Stromal cell of bone marrow (primary cell): ENCODE measurements around the gene VWA1.
"Not testable (repeated sequence)": the region's sequence is repeated elsewhere in the genome, so short reads cannot be mapped to it uniquely, and the experiment has no call there.

Experiments
- DNase-seq: peaks from one replicate; pipeline ENCODE4 v3.0.0-alpha.2; 2012; ENCODE audit warnings: low read depth

Gene VWA1

GRCh38 chr1:1435911-1436629, 580 bp downstream of the VWA1 start:
- DNase-seq = no peak

DNA sequence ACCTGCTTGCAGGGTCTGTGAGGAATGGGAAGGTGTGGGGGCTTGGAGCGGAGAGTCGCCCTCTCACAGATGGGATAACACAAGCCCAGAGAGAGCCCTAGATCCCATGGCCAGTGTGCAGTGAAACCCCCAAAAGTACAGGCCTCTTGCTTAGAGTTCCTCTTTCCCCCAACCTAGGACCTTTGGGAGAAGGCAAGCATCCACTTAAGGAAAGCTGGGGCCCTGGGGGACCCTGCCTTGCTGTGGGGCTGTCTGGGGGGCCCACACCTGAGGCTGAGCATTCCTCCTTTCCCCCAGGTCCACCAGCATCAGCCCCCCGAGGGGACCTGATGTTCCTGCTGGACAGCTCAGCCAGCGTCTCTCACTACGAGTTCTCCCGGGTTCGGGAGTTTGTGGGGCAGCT, 1.1 kb downstream of the VWA1 start:
- no peak for DNase-seq

DNA sequence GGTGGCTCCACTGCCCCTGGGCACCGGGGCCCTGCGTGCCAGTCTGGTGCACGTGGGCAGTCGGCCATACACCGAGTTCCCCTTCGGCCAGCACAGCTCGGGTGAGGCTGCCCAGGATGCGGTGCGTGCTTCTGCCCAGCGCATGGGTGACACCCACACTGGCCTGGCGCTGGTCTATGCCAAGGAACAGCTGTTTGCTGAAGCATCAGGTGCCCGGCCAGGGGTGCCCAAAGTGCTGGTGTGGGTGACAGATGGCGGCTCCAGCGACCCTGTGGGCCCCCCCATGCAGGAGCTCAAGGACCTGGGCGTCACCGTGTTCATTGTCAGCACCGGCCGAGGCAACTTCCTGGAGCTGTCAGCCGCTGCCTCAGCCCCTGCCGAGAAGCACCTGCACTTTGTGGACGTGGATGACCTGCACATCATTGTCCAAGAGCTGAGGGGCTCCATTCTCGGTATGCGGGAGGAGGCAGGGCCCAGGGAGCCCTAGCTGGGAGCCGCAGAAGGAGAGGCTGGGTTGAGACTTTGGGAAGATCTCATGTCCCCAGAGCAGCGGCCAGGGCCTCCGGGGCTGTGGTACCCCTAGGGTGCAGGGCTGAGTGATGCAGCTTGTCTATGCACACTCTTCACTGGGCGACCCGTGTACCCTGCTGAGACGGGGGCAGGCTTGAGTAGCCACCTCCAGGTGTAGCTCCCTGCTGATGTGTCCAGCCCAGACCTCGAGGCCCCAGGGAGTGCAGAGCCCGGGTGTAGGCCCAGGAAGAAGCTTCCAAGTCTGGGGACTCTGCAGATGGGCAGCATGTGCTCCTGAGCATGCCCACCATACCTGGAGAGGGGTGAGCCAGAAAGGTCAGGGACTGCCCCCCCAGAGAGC, 1.8 kb downstream of the VWA1 start:
- no peak for DNase-seq

- no peak for DNase-seq
Observed at GRCh38 chr1:1437904-1438376, 2.5 kb downstream of the VWA1 start.

DNA sequence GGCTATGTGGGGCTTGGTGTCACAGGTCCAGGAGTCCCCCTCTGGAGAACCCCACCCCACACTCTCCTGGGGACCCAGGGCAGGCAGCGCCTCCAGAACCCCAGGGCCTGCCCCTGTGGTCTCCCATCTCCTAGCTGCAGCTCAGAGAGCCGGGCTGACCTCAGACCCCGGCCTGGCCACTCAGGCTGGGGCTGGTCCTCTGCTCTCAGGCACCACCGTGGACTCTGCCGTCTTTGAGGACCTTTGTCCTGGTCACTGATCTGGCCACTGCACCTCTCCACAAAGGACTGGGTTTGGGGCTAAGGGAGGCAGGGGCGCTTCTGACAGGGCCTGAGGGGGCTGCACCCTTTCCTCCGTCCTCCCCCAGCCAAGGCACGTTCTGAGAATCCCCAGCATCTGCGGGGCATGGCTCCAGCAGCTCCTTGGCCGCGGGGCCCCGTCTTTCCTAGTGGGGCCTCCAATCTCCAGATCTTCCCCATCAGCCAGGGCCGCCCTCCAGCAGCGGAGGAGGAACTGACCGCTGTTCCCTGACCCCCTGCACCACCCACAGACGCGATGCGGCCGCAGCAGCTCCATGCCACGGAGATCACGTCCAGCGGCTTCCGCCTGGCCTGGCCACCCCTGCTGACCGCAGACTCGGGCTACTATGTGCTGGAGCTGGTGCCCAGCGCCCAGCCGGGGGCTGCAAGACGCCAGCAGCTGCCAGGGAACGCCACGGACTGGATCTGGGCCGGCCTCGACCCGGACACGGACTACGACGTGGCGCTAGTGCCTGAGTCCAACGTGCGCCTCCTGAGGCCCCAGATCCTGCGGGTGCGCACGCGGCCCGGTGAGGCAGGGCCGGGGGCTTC, 3.3 kb downstream of the VWA1 start:
- DNase-seq = no peak

DNA sequence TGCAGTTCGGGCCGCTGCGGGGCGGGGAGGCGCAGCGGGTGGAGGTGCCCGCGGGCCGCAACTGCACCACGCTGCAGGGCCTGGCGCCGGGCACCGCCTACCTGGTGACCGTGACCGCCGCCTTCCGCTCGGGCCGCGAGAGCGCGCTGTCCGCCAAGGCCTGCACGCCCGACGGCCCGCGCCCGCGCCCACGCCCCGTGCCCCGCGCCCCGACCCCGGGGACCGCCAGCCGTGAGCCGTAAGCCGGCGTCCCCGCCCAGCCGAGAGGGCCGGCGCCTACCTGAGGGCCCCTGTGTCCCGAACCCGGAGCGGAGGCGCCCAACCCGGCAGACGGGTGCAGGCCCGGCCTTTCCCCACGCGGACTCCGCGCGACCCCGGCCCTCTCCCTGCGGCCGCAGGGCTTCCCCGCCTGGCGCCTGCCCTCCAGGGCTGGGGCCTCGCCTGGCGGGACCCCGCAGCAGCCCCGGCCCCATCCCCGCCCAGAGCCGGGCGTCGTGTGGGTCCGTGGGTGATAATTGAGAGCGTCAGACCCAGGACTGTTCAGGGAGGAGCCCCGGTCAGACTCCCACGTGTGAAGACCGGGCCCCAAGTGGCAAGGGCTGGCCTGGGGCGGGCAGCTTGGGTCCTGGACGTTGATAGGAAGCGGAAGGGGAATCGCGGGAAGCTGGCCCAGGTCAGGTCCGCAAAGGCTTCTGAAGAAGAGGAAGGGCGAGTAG, 4.2 kb downstream of the VWA1 start:
- no peak for DNase-seq

- DNase-seq = no peak
Observed at GRCh38 chr1:1440262-1441001, 4.9 kb downstream of the VWA1 start.

- DNase-seq = no peak
Observed at GRCh38 chr1:1441002-1441888, 5.8 kb downstream of the VWA1 start.

GRCh38 chr1:1442069-1442770, 6.7 kb downstream of the VWA1 start:
- no peak for DNase-seq

- DNase-seq = not testable (repeated sequence)
Observed at GRCh38 chr1:1446631-1447030, 11.1 kb downstream of the VWA1 start.

DNA sequence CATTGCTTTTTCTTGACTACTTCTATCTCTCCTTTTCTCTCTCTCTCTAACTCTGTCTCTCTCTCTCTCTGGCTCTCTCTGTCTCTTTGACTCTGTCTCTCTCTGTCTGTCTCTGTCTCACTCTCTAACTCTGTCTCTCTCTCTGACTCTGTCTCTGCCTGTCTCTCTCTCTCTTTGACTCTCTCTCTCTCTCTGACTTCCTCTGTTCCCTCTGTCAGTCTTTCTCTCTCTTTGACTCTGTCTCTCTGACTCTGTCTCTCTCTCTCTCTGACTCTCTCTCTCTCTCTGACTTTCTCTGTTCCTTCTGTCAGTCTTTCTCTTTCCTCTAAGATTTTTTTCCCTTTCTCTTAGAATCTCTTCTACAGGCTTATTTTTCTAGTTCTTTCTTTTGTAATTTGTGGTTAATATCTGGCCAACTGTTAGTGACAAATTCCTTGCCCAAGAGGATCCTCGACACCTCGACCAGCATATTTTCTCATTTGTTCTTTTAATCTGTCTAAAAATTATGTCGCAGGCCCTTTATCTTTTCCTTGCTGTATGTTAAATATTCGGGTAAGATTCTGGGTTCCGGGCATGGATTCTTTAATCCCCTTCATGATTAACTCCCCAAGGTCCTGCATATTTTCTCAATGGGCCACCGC, 13.7 kb downstream of the VWA1 start, which contains the start of gene ATAD3C:
Gene ATAD3C, plus strand, starts transcription at position 591 of the 641 bp plus-strand sequence. CDS start 995 bp downstream, outside the sequence.
- DNase-seq = no peak

- DNase-seq = not testable (repeated sequence)
Observed at GRCh38 chr1:1450616-1451015, 15.1 kb downstream of the VWA1 start.

DNA sequence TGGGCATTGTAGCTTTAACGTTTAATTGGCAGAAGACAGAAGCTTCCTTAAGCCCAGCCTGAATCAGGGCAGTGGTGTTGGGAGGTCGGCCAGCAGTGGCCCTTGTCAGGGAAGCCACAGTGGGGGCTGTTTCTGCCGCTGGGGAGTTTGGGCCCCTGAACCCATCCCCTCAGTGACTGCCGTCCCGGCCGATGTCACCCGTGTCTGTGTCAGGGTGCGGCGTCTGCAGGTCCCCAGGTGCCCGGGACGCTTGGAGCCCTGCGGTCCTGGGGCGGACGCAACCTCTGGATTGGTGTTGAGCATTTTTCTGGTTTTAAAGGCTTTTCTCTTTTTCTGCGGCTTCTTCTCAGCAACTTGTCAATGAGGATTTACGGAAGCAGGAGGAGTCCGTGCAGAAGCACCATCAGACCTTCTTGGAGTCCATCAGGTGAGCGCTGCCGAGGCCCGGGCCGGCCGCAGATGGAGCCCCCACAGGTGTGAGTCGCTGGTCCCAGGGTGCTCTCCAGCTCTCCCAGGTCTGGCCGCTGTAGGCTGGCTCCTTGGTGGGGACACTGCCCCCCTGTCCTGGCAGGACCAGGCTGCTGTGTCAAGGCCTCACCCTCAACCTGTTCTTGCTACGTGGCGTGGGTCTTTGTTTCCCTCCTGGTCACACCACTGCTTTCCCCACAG, 16.3 kb downstream of the VWA1 start:
- DNase-seq = no peak

GRCh38 chr1:1452365-1452739, 16.9 kb downstream of the VWA1 start:
- DNase-seq = not testable (repeated sequence)

DNA sequence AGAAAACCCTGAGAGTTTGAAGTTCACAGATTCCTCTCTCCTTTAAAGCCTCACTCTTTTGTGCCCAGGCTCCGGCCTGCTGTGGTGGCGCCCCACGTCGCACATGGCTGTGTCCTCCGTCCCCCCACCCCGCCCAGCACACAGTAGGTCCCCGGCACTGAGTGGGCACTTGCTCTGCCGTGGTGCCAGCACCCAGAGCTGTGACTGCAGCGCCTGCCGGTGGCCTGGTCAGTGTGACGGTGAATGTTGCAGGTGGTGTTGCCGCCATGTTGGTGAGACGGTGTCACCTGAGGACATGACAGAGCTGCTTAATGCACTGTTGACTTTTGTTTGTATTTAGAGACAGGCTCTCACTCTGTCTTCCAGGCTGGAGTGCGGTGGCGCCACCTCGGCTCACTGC, 17.4 kb downstream of the VWA1 start:
- no peak for DNase-seq

DNA sequence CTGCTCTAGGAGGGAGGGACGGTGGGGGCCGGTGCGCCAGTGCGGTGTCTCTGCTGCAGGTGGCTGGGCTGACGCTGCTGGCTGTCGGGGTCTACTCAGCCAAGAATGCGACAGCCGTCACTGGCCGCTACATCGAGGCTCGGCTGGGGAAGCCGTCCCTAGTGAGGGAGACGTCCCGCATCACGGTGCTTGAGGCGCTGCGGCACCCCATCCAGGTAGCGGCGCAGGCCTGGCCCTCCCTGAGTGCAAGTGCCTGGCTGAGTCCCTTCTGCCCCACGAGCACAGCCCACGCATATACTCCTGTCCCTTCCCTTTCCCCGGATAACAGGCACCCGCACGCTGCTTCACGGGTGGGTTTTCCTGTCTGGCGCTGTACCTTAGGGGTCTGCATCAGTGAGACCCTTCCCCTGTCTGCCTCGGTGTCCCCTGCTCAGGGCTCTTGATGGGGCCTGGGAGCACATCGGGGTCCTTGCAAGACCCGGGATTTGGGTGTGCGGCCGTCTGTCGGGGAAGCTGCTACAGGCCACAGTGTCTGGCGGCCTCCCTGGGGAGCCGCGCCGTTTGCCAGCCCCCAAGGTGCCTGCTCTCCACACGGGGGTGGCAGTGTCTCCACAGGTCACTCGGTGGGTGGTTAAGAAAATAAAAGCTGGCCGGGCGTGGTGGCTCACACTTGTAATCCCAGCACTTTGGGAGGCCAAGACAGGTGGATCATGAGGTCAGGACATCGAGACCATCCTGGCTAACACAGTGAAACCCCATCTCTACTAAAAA, 19.0 kb downstream of the VWA1 start:
- DNase-seq = not testable (repeated sequence)

DNA sequence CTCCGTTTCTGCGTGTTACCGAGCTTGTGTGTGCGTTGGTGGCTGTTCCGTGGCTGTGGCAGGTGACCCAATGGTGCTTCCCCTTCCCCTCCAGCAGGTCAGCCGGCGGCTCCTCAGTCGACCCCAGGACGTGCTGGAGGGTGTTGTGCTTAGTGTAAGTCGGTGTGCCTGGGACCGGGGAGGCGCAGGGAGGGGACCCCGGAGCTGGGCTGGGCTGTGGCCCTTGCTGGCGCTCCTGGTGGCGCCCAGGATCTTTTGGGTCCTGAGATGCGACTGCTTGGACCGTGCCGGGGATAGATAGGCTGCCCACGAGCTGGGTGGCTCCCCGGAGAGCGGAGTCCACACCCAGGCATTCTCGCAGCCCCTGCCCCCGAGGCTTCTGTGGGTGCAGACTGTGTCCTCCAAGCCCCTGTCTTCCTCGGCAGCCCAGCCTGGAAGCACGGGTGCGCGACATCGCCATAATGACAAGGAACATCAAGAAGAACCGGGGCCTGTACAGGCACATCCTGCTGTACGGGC, 19.9 kb downstream of the VWA1 start:
- no peak for DNase-seq
